ENCODE results near the gene ICA1L.
A peak's percentile ranks its signal among the peaks of the same experiment; 100 is the strongest.
"Not testable (repeated sequence)": the region's sequence is repeated elsewhere in the genome, so short reads cannot be mapped to it uniquely, and the experiment has no call there.

ICA1L gene

GRCh38 chr2:202871300-202872141, at the start of gene ICA1L:
Gene ICA1L (minus strand): TSS chr2:202871766. CDS start chr2:202829009, 42,757 bp downstream.
- Histone ChIP-seq H3K27ac (ENCODE audit: low read depth, low read length) (no peak within 1 kb of the TSS), H3K4me1 (ENCODE audit: control insufficient read depth, insufficient read depth, low read length) (no peaks in the 10 kb centered on the region), H3K36me3 (ENCODE audit: control insufficient read depth, insufficient read depth, low read length) (no peaks in the 10 kb centered on the region), H3K9ac (ENCODE audit: low read length) (peak within 1 kb of the TSS; percentile 67), H3K27me3 (ENCODE audit: control insufficient read depth, insufficient read depth, low read length) (no peaks in the 10 kb centered on the region), H3K4me3 (ENCODE audit: low read depth, low read length) (peak within 1 kb of the TSS; percentile 86), H3K9me3 (ENCODE audit: control insufficient read depth, insufficient read depth, low read depth, low read length) (no peaks in the 10 kb centered on the region)

GRCh38 chr2:202918860-202919259, 47.3 kb upstream of the ICA1L start:
- peaks cover 2% of the 10 kb centered on the region; the same call in 1 of the 2 replicates for H3K36me3 ChIP-seq (ENCODE audit: control insufficient read depth, insufficient read depth, low read length)
- H3K9me3 ChIP-seq (ENCODE audit: control insufficient read depth, insufficient read depth, low read depth, low read length), result no peaks in the 10 kb centered on the region
- H3K27me3 ChIP-seq (ENCODE audit: control insufficient read depth, insufficient read depth, low read length), result no peaks in the 10 kb centered on the region
- H3K9ac ChIP-seq (ENCODE audit: low read length), result no peak overlapping the region
- H3K27ac ChIP-seq (ENCODE audit: low read depth, low read length), result no peak overlapping the region
- H3K4me3 ChIP-seq (ENCODE audit: low read depth, low read length), result no peak overlapping the region
- no peaks in the 10 kb centered on the region for H3K4me1 ChIP-seq (ENCODE audit: control insufficient read depth, insufficient read depth, low read length)

- not testable (repeated sequence) for H3K4me1 ChIP-seq (ENCODE audit: control insufficient read depth, insufficient read depth, low read length); H3K9me3 ChIP-seq (ENCODE audit: control insufficient read depth, insufficient read depth, low read depth, low read length); H3K27ac ChIP-seq (ENCODE audit: low read depth, low read length); H3K36me3 ChIP-seq (ENCODE audit: control insufficient read depth, insufficient read depth, low read length); H3K27me3 ChIP-seq (ENCODE audit: control insufficient read depth, insufficient read depth, low read length)
- Histone ChIP-seq H3K9ac (ENCODE audit: low read length) (peak overlapping the region; percentile 88), H3K4me3 (ENCODE audit: low read depth, low read length) (peak overlapping the region; percentile 93)
Observed at GRCh38 chr2:202912342-202913201, 41.0 kb upstream of the ICA1L start.

GRCh38 chr2:202911512-202912341, 40.2 kb upstream of the ICA1L start, which contains the start of the genes CARF and WDR12:
Gene CARF (plus strand): TSS chr2:202912275. CDS start chr2:202941903, 29,628 bp downstream.
Gene WDR12 (minus strand): TSS chr2:202911673. CDS start chr2:202911476, 197 bp downstream.
- H3K27me3 ChIP-seq (ENCODE audit: control insufficient read depth, insufficient read depth, low read length), result no peaks in the 10 kb centered on the region
- H3K4me1 ChIP-seq (ENCODE audit: control insufficient read depth, insufficient read depth, low read length), result no peaks in the 10 kb centered on the region
- peak within 1 kb of the TSS; percentile 80 for H3K27ac ChIP-seq (ENCODE audit: low read depth, low read length)
- 0 out of 2 replicates have a peak, but pooled peaks cover 8% of the 10 kb centered on the region for H3K36me3 ChIP-seq (ENCODE audit: control insufficient read depth, insufficient read depth, low read length)
- peak within 1 kb of the TSS; percentile 93 for H3K4me3 ChIP-seq (ENCODE audit: low read depth, low read length)
- peak within 1 kb of the TSS; percentile 88 for H3K9ac ChIP-seq (ENCODE audit: low read length)
- no peaks in the 10 kb centered on the region for H3K9me3 ChIP-seq (ENCODE audit: control insufficient read depth, insufficient read depth, low read depth, low read length)

- H3K9me3 ChIP-seq (ENCODE audit: control insufficient read depth, insufficient read depth, low read depth, low read length), result no peaks in the 10 kb centered on the region
- no peaks in the 10 kb centered on the region for H3K4me1 ChIP-seq (ENCODE audit: control insufficient read depth, insufficient read depth, low read length)
- peak overlapping the region; percentile 18 for H3K27ac ChIP-seq (ENCODE audit: low read depth, low read length)
- no peaks in the 10 kb centered on the region for H3K27me3 ChIP-seq (ENCODE audit: control insufficient read depth, insufficient read depth, low read length)
- peaks cover 12% of the 10 kb centered on the region for H3K36me3 ChIP-seq (ENCODE audit: control insufficient read depth, insufficient read depth, low read length)
- peak overlapping the region; percentile 93 for H3K4me3 ChIP-seq (ENCODE audit: low read depth, low read length)
- peak overlapping the region; percentile 88 for H3K9ac ChIP-seq (ENCODE audit: low read length)
Observed at GRCh38 chr2:202911203-202911511, 39.6 kb upstream of the ICA1L start.

GRCh38 chr2:202910698-202911097, 39.1 kb upstream of the ICA1L start:
- H3K4me1 ChIP-seq (ENCODE audit: control insufficient read depth, insufficient read depth, low read length), result no peaks in the 10 kb centered on the region
- H3K27me3 ChIP-seq (ENCODE audit: control insufficient read depth, insufficient read depth, low read length), result no peaks in the 10 kb centered on the region
- no peak overlapping the region for H3K9ac ChIP-seq (ENCODE audit: low read length)
- peak overlapping the region; percentile 93 for H3K4me3 ChIP-seq (ENCODE audit: low read depth, low read length)
- no peak overlapping the region for H3K27ac ChIP-seq (ENCODE audit: low read depth, low read length)
- H3K36me3 ChIP-seq (ENCODE audit: control insufficient read depth, insufficient read depth, low read length), result peaks cover 17% of the 10 kb centered on the region
- H3K9me3 ChIP-seq (ENCODE audit: control insufficient read depth, insufficient read depth, low read depth, low read length), result no peaks in the 10 kb centered on the region

- Histone ChIP-seq H3K4me3 (ENCODE audit: low read depth, low read length) (peak overlapping the region; percentile 93), H3K36me3 (ENCODE audit: control insufficient read depth, insufficient read depth, low read length) (peaks cover 22% of the 10 kb centered on the region)
- not testable (repeated sequence) for H3K9me3 ChIP-seq (ENCODE audit: control insufficient read depth, insufficient read depth, low read depth, low read length); H3K27me3 ChIP-seq (ENCODE audit: control insufficient read depth, insufficient read depth, low read length); H3K4me1 ChIP-seq (ENCODE audit: control insufficient read depth, insufficient read depth, low read length); H3K27ac ChIP-seq (ENCODE audit: low read depth, low read length); H3K9ac ChIP-seq (ENCODE audit: low read length)
Observed at GRCh38 chr2:202910250-202910649, 38.7 kb upstream of the ICA1L start.

GRCh38 chr2:202909394-202910192, 38.0 kb upstream of the ICA1L start:
- Histone ChIP-seq H3K9ac (ENCODE audit: low read length) (no peak overlapping the region), H3K27ac (ENCODE audit: low read depth, low read length) (no peak overlapping the region), H3K4me1 (ENCODE audit: control insufficient read depth, insufficient read depth, low read length) (no peaks in the 10 kb centered on the region), H3K9me3 (ENCODE audit: control insufficient read depth, insufficient read depth, low read depth, low read length) (no peaks in the 10 kb centered on the region; the same call in 1 of the 2 replicates), H3K27me3 (ENCODE audit: control insufficient read depth, insufficient read depth, low read length) (no peaks in the 10 kb centered on the region), H3K36me3 (ENCODE audit: control insufficient read depth, insufficient read depth, low read length) (peaks cover 25% of the 10 kb centered on the region), H3K4me3 (ENCODE audit: low read depth, low read length) (peak overlapping the region; percentile 93)

- no peaks in the 10 kb centered on the region; the same call in 1 of the 2 replicates for H3K9me3 ChIP-seq (ENCODE audit: control insufficient read depth, insufficient read depth, low read depth, low read length)
- H3K27me3 ChIP-seq (ENCODE audit: control insufficient read depth, insufficient read depth, low read length), result no peaks in the 10 kb centered on the region
- no peak overlapping the region for H3K4me3 ChIP-seq (ENCODE audit: low read depth, low read length)
- H3K27ac ChIP-seq (ENCODE audit: low read depth, low read length), result no peak overlapping the region
- H3K4me1 ChIP-seq (ENCODE audit: control insufficient read depth, insufficient read depth, low read length), result no peaks in the 10 kb centered on the region
- H3K36me3 ChIP-seq (ENCODE audit: control insufficient read depth, insufficient read depth, low read length), result peaks cover 27% of the 10 kb centered on the region
- H3K9ac ChIP-seq (ENCODE audit: low read length), result no peak overlapping the region
Observed at GRCh38 chr2:202908186-202908585, 36.6 kb upstream of the ICA1L start.

- H3K9ac ChIP-seq (ENCODE audit: low read length); H3K4me1 ChIP-seq (ENCODE audit: control insufficient read depth, insufficient read depth, low read length); H3K27ac ChIP-seq (ENCODE audit: low read depth, low read length); H3K27me3 ChIP-seq (ENCODE audit: control insufficient read depth, insufficient read depth, low read length); H3K4me3 ChIP-seq (ENCODE audit: low read depth, low read length); H3K9me3 ChIP-seq (ENCODE audit: control insufficient read depth, insufficient read depth, low read depth, low read length): not testable (repeated sequence)
- peaks cover 48% of the 10 kb centered on the region for H3K36me3 ChIP-seq (ENCODE audit: control insufficient read depth, insufficient read depth, low read length)
Observed at GRCh38 chr2:202905507-202905906, 33.9 kb upstream of the ICA1L start.

All from HUES6 (cell line).